ENCODE data around the gene MAPK12.
A peak's percentile ranks its signal among the peaks of the same experiment; 100 is the strongest.
"Not testable (repeated sequence)": the region's sequence is repeated elsewhere in the genome, so short reads cannot be mapped to it uniquely, and the experiment has no call there.

The MAPK12 gene

GRCh38 chr22:50209893-50210292 lies 51.6 kb downstream of the MAPK12 start:
- Histone ChIP-seq H3K36me3 (peaks cover 80% of the 10 kb centered on the region), H3K27me3 (no peaks in the 10 kb centered on the region), H3K4me2 (peak overlapping the region; percentile 79), H3K4me3 (no peak overlapping the region), H3K4me1 (peaks cover 63% of the 10 kb centered on the region), H3K9me3 (no peaks in the 10 kb centered on the region), H4K20me1 (peaks cover 100% of the 10 kb centered on the region), H3K27ac (0 out of 2 replicates have a peak overlapping the region, but pooled peaks have one; percentile 6), H3K9ac (no peak overlapping the region)
- no peak for TF ChIP-seq Cebpa-rat (IDR thresholded peaks at IDR 0.05)

GRCh38 chr22:50208939-50209892 lies 52.3 kb downstream of the MAPK12 start:
- H3K4me3 ChIP-seq: no peak overlapping the region
- peaks cover 70% of the 10 kb centered on the region for H3K4me1 ChIP-seq
- H3K27me3 ChIP-seq: no peaks in the 10 kb centered on the region
- no peak for TF ChIP-seq Cebpa-rat (IDR thresholded peaks at IDR 0.05)
- peak overlapping the region; percentile 46; the same call in 1 of the 2 replicates for H3K27ac ChIP-seq
- H4K20me1 ChIP-seq: peaks cover 100% of the 10 kb centered on the region
- peaks cover 80% of the 10 kb centered on the region for H3K36me3 ChIP-seq
- peak overlapping the region; percentile 79 for H3K4me2 ChIP-seq
- no peaks in the 10 kb centered on the region for H3K9me3 ChIP-seq
- H3K9ac ChIP-seq: no peak overlapping the region

DNA sequence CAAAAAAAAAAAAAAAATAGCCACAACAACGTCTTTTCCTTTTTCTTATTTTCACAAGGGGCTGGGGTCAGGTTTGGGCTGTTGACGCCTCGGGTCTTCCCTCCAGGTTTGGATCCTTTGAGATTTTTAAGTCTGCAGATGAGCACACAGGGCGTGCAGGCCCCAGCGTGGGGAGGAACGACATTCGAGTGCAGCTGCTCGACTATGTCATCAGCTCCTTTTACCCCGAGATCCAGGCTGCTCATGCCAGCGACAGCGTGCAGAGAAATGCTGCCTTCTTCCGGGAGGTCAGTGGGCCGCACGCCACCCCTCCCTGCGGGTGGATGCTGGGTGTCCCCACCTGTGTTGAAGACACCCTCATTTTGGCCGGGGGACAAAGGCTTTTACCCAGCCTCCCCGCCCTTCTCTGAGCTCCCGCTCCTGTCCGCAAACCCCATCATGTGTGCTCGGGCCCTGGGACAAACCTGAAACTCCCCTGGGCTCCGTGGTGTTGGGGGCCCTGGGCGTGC lies 53.0 kb downstream of the MAPK12 start:
- H3K9me3 ChIP-seq: no peaks in the 10 kb centered on the region
- peaks cover 75% of the 10 kb centered on the region for H3K36me3 ChIP-seq

GRCh38 chr22:50207383-50208140 lies 53.9 kb downstream of the MAPK12 start:
- peak overlapping the region; percentile 46 for H3K27ac ChIP-seq
- peaks cover 80% of the 10 kb centered on the region for H3K4me1 ChIP-seq
- peaks cover 73% of the 10 kb centered on the region for H3K36me3 ChIP-seq

More for the DNA sequence above, 53.0 kb downstream of the MAPK12 start:
- Histone ChIP-seq H4K20me1 (peaks cover 99% of the 10 kb centered on the region), H3K9ac (no peak overlapping the region), H3K27ac (peak overlapping the region; percentile 46), H3K4me1 (peaks cover 77% of the 10 kb centered on the region), H3K27me3 (no peaks in the 10 kb centered on the region), H3K4me2 (peak overlapping the region; percentile 79), H3K4me3 (no peak overlapping the region)
- no peak for TF ChIP-seq Cebpa-rat (IDR thresholded peaks at IDR 0.05)

GRCh38 chr22:50206599-50206998 lies 54.9 kb downstream of the MAPK12 start:
- peak overlapping the region; percentile 15 for H3K9ac ChIP-seq
- H3K4me3 ChIP-seq: no peak overlapping the region
- H3K27me3 ChIP-seq: no peaks in the 10 kb centered on the region
- peaks cover 88% of the 10 kb centered on the region for H3K4me1 ChIP-seq
- peaks cover 63% of the 10 kb centered on the region for H3K36me3 ChIP-seq
- peaks cover 99% of the 10 kb centered on the region for H4K20me1 ChIP-seq
- H3K4me2 ChIP-seq: peak overlapping the region; percentile 79
- peak overlapping the region; percentile 42 for H3K27ac ChIP-seq
- H3K9me3 ChIP-seq: no peaks in the 10 kb centered on the region
- TF ChIP-seq Cebpa-rat (IDR thresholded peaks at IDR 0.05): no peak

More at GRCh38 chr22:50207383-50208140, 53.9 kb downstream of the MAPK12 start:
- TF ChIP-seq Cebpa-rat (IDR thresholded peaks at IDR 0.05): no peak
- peak overlapping the region; percentile 79 for H3K4me2 ChIP-seq
- H3K9me3 ChIP-seq: no peaks in the 10 kb centered on the region
- peaks cover 99% of the 10 kb centered on the region for H4K20me1 ChIP-seq
- no peak overlapping the region for H3K4me3 ChIP-seq
- no peak overlapping the region for H3K9ac ChIP-seq
- no peaks in the 10 kb centered on the region for H3K27me3 ChIP-seq

GRCh38 chr22:50205781-50206569 lies 55.5 kb downstream of the MAPK12 start:
- H3K27ac ChIP-seq: peak overlapping the region; percentile 42
- H3K4me3 ChIP-seq: no peak overlapping the region
- peaks cover 88% of the 10 kb centered on the region for H3K4me1 ChIP-seq
- TF ChIP-seq Cebpa-rat (IDR thresholded peaks at IDR 0.05): no peak
- peak overlapping the region; percentile 79 for H3K4me2 ChIP-seq
- peaks cover 99% of the 10 kb centered on the region for H4K20me1 ChIP-seq
- no peaks in the 10 kb centered on the region for H3K9me3 ChIP-seq
- H3K27me3 ChIP-seq: no peaks in the 10 kb centered on the region
- peaks cover 57% of the 10 kb centered on the region for H3K36me3 ChIP-seq
- H3K9ac ChIP-seq: peak overlapping the region; percentile 15

GRCh38 chr22:50204998-50205397 lies 56.5 kb downstream of the MAPK12 start:
- Histone ChIP-seq H3K27ac (peak overlapping the region; percentile 42), H3K4me1 (peaks cover 85% of the 10 kb centered on the region), H3K36me3 (peaks cover 47% of the 10 kb centered on the region), H4K20me1 (peaks cover 90% of the 10 kb centered on the region), H3K9ac (0 out of 2 replicates have a peak overlapping the region, but pooled peaks have one; percentile 15), H3K4me2 (peak overlapping the region; percentile 79)
- H3K4me3 ChIP-seq, H3K9me3 ChIP-seq, H3K27me3 ChIP-seq: not testable (repeated sequence)

DNA sequence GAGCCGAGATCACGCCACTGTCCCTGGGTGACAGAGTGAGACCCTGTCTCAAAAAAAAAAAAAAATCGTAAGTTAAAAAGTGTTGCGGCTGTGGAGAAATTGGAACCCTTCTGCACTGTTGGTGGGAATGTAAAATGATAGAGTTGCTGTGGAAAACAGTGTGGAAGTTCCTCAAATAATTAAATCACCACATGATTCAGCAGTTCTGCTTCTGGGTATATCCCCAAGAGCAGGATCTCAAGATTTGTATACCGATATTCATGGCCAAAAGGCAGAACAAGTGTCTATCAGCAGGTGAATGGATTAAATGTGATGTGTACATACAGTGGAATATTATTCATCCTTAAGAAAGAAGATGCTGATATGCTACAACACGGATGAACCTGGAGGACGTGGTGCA lies 56.9 kb downstream of the MAPK12 start:
- H3K27ac ChIP-seq: peak overlapping the region; percentile 42; the same call in 1 of the 2 replicates
- 0 out of 2 replicates have a peak overlapping the region, but pooled peaks have one; percentile 15 for H3K9ac ChIP-seq
- H3K27me3 ChIP-seq: no peaks in the 10 kb centered on the region
- no peak overlapping the region for H3K4me3 ChIP-seq
- peaks cover 85% of the 10 kb centered on the region for H3K4me1 ChIP-seq
- no peak for TF ChIP-seq Cebpa-rat (IDR thresholded peaks at IDR 0.05)
- H3K4me2 ChIP-seq: peak overlapping the region; percentile 79
- peaks cover 88% of the 10 kb centered on the region for H4K20me1 ChIP-seq
- H3K9me3 ChIP-seq: no peaks in the 10 kb centered on the region
- peaks cover 48% of the 10 kb centered on the region for H3K36me3 ChIP-seq

GRCh38 chr22:50203288-50203687 lies 58.2 kb downstream of the MAPK12 start:
- no peaks in the 10 kb centered on the region for H3K27me3 ChIP-seq
- H3K9me3 ChIP-seq: no peaks in the 10 kb centered on the region
- H3K4me2 ChIP-seq: peak overlapping the region; percentile 89; the same call in 1 of the 2 replicates
- no peak overlapping the region for H3K9ac ChIP-seq
- H3K4me3 ChIP-seq: no peak overlapping the region
- H3K36me3 ChIP-seq: peaks cover 53% of the 10 kb centered on the region
- no peak overlapping the region for H3K27ac ChIP-seq
- peaks cover 86% of the 10 kb centered on the region for H4K20me1 ChIP-seq
- peaks cover 85% of the 10 kb centered on the region for H3K4me1 ChIP-seq
- TF ChIP-seq Cebpa-rat (IDR thresholded peaks at IDR 0.05): no peak

Measured in BLaER1 (cell line).